LoVo (cell line): Measurements from ENCODE around the gene MRPL9.

Experiments
- DNase-seq: peaks from one replicate; pipeline ENCODE4 v3.0.0-alpha.2; 2016; ENCODE audit warnings: low spot score

MRPL9 gene

GRCh38 chr1:151733126-151733525, 30.2 kb downstream of the MRPL9 start:
- no peak for DNase-seq

GRCh38 chr1:151729966-151730291, 33.4 kb downstream of the MRPL9 start:
- no peak for DNase-seq

- DNase-seq = no peak
Measured at GRCh38 chr1:151729157-151729965, 33.9 kb downstream of the MRPL9 start.

- DNase-seq = no peak
Measured at GRCh38 chr1:151728151-151729054, 34.9 kb downstream of the MRPL9 start.

GRCh38 chr1:151723726-151724370, 39.4 kb downstream of the MRPL9 start:
- DNase-seq = no peak

GRCh38 chr1:151721788-151722510, 41.3 kb downstream of the MRPL9 start:
- no peak for DNase-seq

- peak; percentile 8 for DNase-seq
Measured at GRCh38 chr1:151720974-151721787, 42.1 kb downstream of the MRPL9 start, which contains the start of gene RIIAD1. Gene RIIAD1 (plus strand): TSS chr1:151721522. CDS start chr1:151721537, 15 bp downstream.

- no peak for DNase-seq
Measured at GRCh38 chr1:151720554-151720953, 42.7 kb downstream of the MRPL9 start.

GRCh38 chr1:151720125-151720524, 43.2 kb downstream of the MRPL9 start:
- no peak for DNase-seq

GRCh38 chr1:151718666-151719065, 44.6 kb downstream of the MRPL9 start:
- DNase-seq = no peak

GRCh38 chr1:151718011-151718431, 45.3 kb downstream of the MRPL9 start:
- DNase-seq = no peak

GRCh38 chr1:151716771-151717631, 46.3 kb downstream of the MRPL9 start, which contains the start of gene CELF3:
Gene CELF3 (minus strand): TSS chr1:151716803. CDS start chr1:151716020, 783 bp downstream.
- DNase-seq = no peak

- no peak for DNase-seq
Measured at GRCh38 chr1:151716405-151716762, 46.9 kb downstream of the MRPL9 start.

GRCh38 chr1:151715726-151716404, 47.4 kb downstream of the MRPL9 start:
- no peak for DNase-seq

GRCh38 chr1:151714820-151715725, 48.2 kb downstream of the MRPL9 start:
- DNase-seq = no peak

GRCh38 chr1:151713874-151714273, 49.4 kb downstream of the MRPL9 start:
- no peak for DNase-seq

GRCh38 chr1:151713044-151713443, 50.3 kb downstream of the MRPL9 start:
- DNase-seq = peak; percentile 62

- DNase-seq = no peak
Measured at GRCh38 chr1:151711951-151712350, 51.3 kb downstream of the MRPL9 start.
